B cell (primary cell): ENCODE measurements around the gene CEACAM21. TPM values are rescaled to one million over a fixed set of nuclear protein-coding genes. Genes with fewer than 3 reads are reported as not detected.

Experiments used
- ATAC-seq: fragments of 200-7000 bp; cut with Tn5 transposase; one replicate; pipeline ENCODE4 v1.10.0; 2021; ENCODE audit warnings: low read depth, mild to moderate bottlenecking, moderate number of reproducible peaks, moderate library complexity
- CTCF ChIA-PET: fragments of 350-600 bp; sonication (Branson Sonifier 250); formaldehyde crosslinking; loops from one replicate; lab custom pipeline; 2021; ENCODE audit warnings: antibody characterized with exemption, inconsistent platforms; lab: Charles Lee
- POLR2A ChIA-PET: fragments of 350-600 bp; sonication (Branson Sonifier 250); formaldehyde crosslinking; loops from one replicate; lab custom pipeline; 2021; ENCODE audit warnings: antibody characterized with exemption; lab: Charles Lee
- DNase-seq: peaks from one replicate; pipeline ENCODE4 v3.0.0; 2013
- H2AFZ ChIP-seq: 2 replicates; pipeline ENCODE4 v1.6.1; 2012; ENCODE audit warnings: mild to moderate bottlenecking, low read depth, low read length; ENCODE audit not compliant: insufficient read depth, poor library complexity, severe bottlenecking
- H3K27ac ChIP-seq, 2 donors: 1 replicate in 1 of 2; 2 replicates in 1 of 2; pipeline ENCODE4 v1.5.1; 2012 to 2013; ENCODE audit warnings: low read length in 2 of 2, mild to moderate bottlenecking in 2 of 2, moderate library complexity in 1 of 2
- H3K27me3 ChIP-seq, 4 experiments: fragments of 200-600 bp in 1 of 4; sonication (generic) in 1 of 4; replicated peaks in 1 of 4; 1 replicate in 2 of 4; 2 replicates in 2 of 4; pipeline versions ENCODE4 v1.6.1 to v1.7.0; 2013 to 2016; ENCODE audit warnings: low read length in 3 of 4, mild to moderate bottlenecking in 2 of 4, mixed read lengths in 1 of 4, moderate library complexity in 1 of 4; ENCODE audit not compliant: insufficient read depth in 4 of 4, control insufficient read depth in 3 of 4; ENCODE audit errors: control extremely low read depth in 1 of 4
- H3K36me3 ChIP-seq, 2 experiments: replicated peaks in 1 of 2; 1 replicate in 1 of 2; 2 replicates in 1 of 2; pipeline versions ENCODE4 v1.6.1 to v1.7.1; 2013; ENCODE audit warnings: low read length in 1 of 2; ENCODE audit not compliant: insufficient read depth in 2 of 2, control insufficient read depth in 1 of 2; ENCODE audit errors: control extremely low read depth in 1 of 2, extremely low read depth in 1 of 2
- H3K4me1 ChIP-seq, 2 donors: fragments of 200-600 bp in 1 of 2; sonication (generic) in 1 of 2; 1 replicate in 1 of 2; 2 replicates in 1 of 2; pipeline versions ENCODE4 v1.5.1 to v1.6.1; 2013 to 2017; ENCODE audit warnings: low read length in 2 of 2; ENCODE audit not compliant: control insufficient read depth in 2 of 2, insufficient read depth in 2 of 2
- H3K4me2 ChIP-seq: replicated peaks from 2 replicates; pipeline ENCODE3; 2012; ENCODE audit warnings: mild to moderate bottlenecking, low read depth, low read length; ENCODE audit not compliant: poor library complexity, severe bottlenecking
- H3K4me3 ChIP-seq, 5 experiments: fragments of 200-600 bp in 1 of 5; sonication (generic) in 1 of 5; 1 replicate in 3 of 5; 2 replicates in 2 of 5; pipeline versions ENCODE4 v1.5.1 to v1.7.0; 2011 to 2016; ENCODE audit warnings: low read length in 4 of 5, mild to moderate bottlenecking in 4 of 5, low read depth in 2 of 5, control low read depth in 1 of 5, moderate library complexity in 1 of 5; ENCODE audit not compliant: insufficient read depth in 1 of 5; ENCODE audit errors: control extremely low read depth in 1 of 5, extremely low read depth in 1 of 5
- H3K79me2 ChIP-seq: fragments of 200-600 bp; sonication (generic); one replicate; pipeline ENCODE4 v1.6.0; 2016; ENCODE audit warnings: low read length; ENCODE audit not compliant: control insufficient read depth, insufficient read depth
- H3K9ac ChIP-seq: fragments of 200-600 bp; sonication (generic); 2 replicates; pipeline ENCODE4 v1.6.1; 2017; ENCODE audit warnings: mild to moderate bottlenecking, low read length, moderate library complexity
- H3K9me3 ChIP-seq, 3 donors: one replicate each; pipeline versions ENCODE4 v1.6.1 to v1.7.1; 2013; ENCODE audit warnings: low read length in 2 of 3; ENCODE audit not compliant: control insufficient read depth in 2 of 3, insufficient read depth in 1 of 3; ENCODE audit errors: control extremely low read depth in 1 of 3
- H4K20me1 ChIP-seq: 2 replicates; pipeline ENCODE4 v1.6.0; 2012; ENCODE audit warnings: mild to moderate bottlenecking, low read length; ENCODE audit not compliant: insufficient read depth, control insufficient read depth, poor library complexity, severe bottlenecking
- H3K27ac Mint-ChIP-seq: one replicate; pipeline ENCODE4 v1.8.0; 2021; ENCODE audit warnings: mixed read lengths
- H3K27me3 Mint-ChIP-seq: one replicate; pipeline ENCODE4 v1.8.0; 2021; ENCODE audit warnings: mixed read lengths
- H3K4me1 Mint-ChIP-seq: one replicate; pipeline ENCODE4 v1.8.0; 2021; ENCODE audit warnings: mixed read lengths
- H3K4me3 Mint-ChIP-seq: one replicate; pipeline ENCODE4 v1.8.0; 2021; ENCODE audit warnings: mixed read lengths
- H3K9me3 Mint-ChIP-seq: one replicate; pipeline ENCODE4 v1.8.0; 2022; ENCODE audit warnings: mixed read lengths; ENCODE audit not compliant: insufficient read depth
- CTCF ChIP-seq: fragments of 200-600 bp; IDR thresholded peaks from one replicate; pipeline ENCODE4 v1.8.0; 2022; ENCODE audit warnings: antibody characterized with exemption, mild to moderate bottlenecking
- EZH2 ChIP-seq: IDR thresholded peaks from 2 replicates; pipeline ENCODE4 v1.6.1; 2012; ENCODE audit warnings: borderline replicate concordance, low read depth, mild to moderate bottlenecking, moderate library complexity, low read length; ENCODE audit not compliant: insufficient read depth, poor library complexity, severe bottlenecking
- whole genome bisulfite sequencing: methylation state at CpG from one replicate; pipeline ENCODE4 v1.1.5; 2013; ENCODE audit warnings: missing lambda C conversion rate; ENCODE audit not compliant: insufficient coverage; 5-methylcytosine and 5-hydroxymethylcytosine counted together
- intact Hi-C: fragments of 100-400 bp; cut with micrococcal nuclease; formaldehyde crosslinking; loops from one replicate; pipeline ENCODE4 v1.10.0; 2022
- polyA plus RNA-seq: library from polyadenylated mRNA; depleted of rRNA; stranded (reverse); fragments of >200 nt; gene quantifications from 2 replicates; pipeline ENCODE4 v1.2.3, GENCODE V29; 2012
- total RNA-seq, 2 donors: library from RNA; stranded (reverse); fragments of 120-200 nt in 1 of 2; gene quantifications; 1 replicate in 1 of 2; 2 replicates in 1 of 2; pipeline versions ENCODE4 v1.2.3 to v1.2.4, GENCODE V29; 2013 to 2022

CEACAM21 gene
- total and polyA plus RNA-seq, 2 donors (not counting 1 experiment from before 2014, with no cell fraction given) = 18.9 to 27.3 TPM

DNA sequence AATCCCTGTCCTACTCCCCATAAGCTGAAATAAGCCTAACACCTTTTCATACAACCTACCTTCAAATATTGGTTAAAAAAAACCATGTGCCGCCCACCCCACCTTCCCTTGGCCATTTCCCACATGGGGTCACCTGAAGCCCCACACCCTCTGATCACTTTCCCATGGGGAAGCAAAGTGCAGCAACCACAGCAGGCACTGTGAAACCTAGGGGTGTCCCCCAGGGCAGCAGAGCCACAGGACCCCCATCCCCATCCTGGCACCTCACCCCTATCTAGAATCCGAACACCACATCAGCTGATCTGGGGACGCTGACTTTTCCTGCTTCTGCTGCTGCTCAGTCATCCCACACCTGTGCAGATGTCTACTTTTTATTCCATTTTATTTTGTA lies 19.9 kb downstream of the CEACAM21 start:
- ChIA-PET CTCF (interaction anchor here (0.6 to 6.5 kb wide), 18 partner anchors 8 to 392 kb away, joined by 3 to 71 read pairs (median 6); partner anchors contain the start of genes CCDC97, CEACAM21 and DMAC2), POLR2A (no interaction called here)
- H3K27me3 Mint-ChIP-seq = peaks cover 8% of the 10 kb centered on the region
- peaks cover 14% of the 10 kb centered on the region for H3K4me1 Mint-ChIP-seq
- Histone ChIP-seq H3K79me2 (no peaks in the 10 kb centered on the region), H3K27ac (no peak overlapping the region), H3K36me3 (no peaks in the 10 kb centered on the region), H3K4me1 (peaks cover 0 to 19% of the 10 kb centered on the region in 2 donors), H2AFZ (no peak overlapping the region), H3K4me3 (no peak overlapping the region), H4K20me1 (no peaks in the 10 kb centered on the region), H3K27me3 (peaks cover 0 to 10% (median 3%) of the 10 kb centered on the region in 4 experiments), H3K9me3 (no peaks in the 10 kb centered on the region), H3K4me2 (no peak overlapping the region), H3K9ac (no peak overlapping the region)
- 65% methylated on average over 2 of the region's 3 CpGs for WGBS
- TF ChIP-seq EZH2 = no peak
- no peaks in the 10 kb centered on the region for H3K9me3 Mint-ChIP-seq
- H3K4me3 Mint-ChIP-seq = no peak overlapping the region
- intact Hi-C loops = loop anchor here (1.0 to 5.0 kb wide), 7 partner anchors 19 to 1069 kb away; partner anchors contain the start of gene CEACAM21
- ATAC-seq (no peak), DNase-seq (no peak)
- H3K27ac Mint-ChIP-seq = no peak overlapping the region

- no peak overlapping the region for H3K9ac ChIP-seq
- DNase-seq (peak; percentile 91), ATAC-seq (peak; percentile 95)
- H3K27me3 Mint-ChIP-seq = peaks cover 12% of the 10 kb centered on the region
- ChIA-PET CTCF (interaction anchor here (0.7 to 6.5 kb wide), 25 partner anchors 8 to 623 kb away, joined by 3 to 71 read pairs (median 4); partner anchors contain the start of genes CCDC97, CEACAM21 and DMAC2), POLR2A (no interaction called here)
- H3K4me2 ChIP-seq = peak overlapping the region; percentile 56
- H3K4me1 ChIP-seq = peaks cover 0 to 19% of the 10 kb centered on the region in 2 donors
- H3K27ac ChIP-seq = no peak overlapping the region
- H3K36me3 ChIP-seq = no peaks in the 10 kb centered on the region
- H3K9me3 Mint-ChIP-seq = no peaks in the 10 kb centered on the region
- H3K4me1 Mint-ChIP-seq = peaks cover 14% of the 10 kb centered on the region
- H3K9me3 ChIP-seq = no peaks in the 10 kb centered on the region
- peak; percentile 93 for TF ChIP-seq CTCF
- TF ChIP-seq EZH2 = no peak
- H3K27me3 ChIP-seq = peaks cover 0 to 3% (median 0%) of the 10 kb centered on the region in 4 experiments
- H3K4me3 ChIP-seq = no peak overlapping the region
- H3K27ac Mint-ChIP-seq = peak overlapping the region; percentile 42
- H2AFZ ChIP-seq = peak overlapping the region; percentile 63
- intact Hi-C loops = loop anchor here (2.0 to 5.0 kb wide), 5 partner anchors 21 to 1070 kb away; partner anchors contain the start of gene CEACAM21
- H3K79me2 ChIP-seq = no peaks in the 10 kb centered on the region
- H4K20me1 ChIP-seq = no peaks in the 10 kb centered on the region
- no peak overlapping the region for H3K4me3 Mint-ChIP-seq
- WGBS = 0% methylated on average over 2 of the region's 10 CpGs
Observed at GRCh38 chr19:41597600-41598041, 21.7 kb downstream of the CEACAM21 start.
